Measurements from ENCODE around the gene CTSF.
A peak's percentile ranks its signal among the peaks of the same experiment; 100 is the strongest.
"Not testable (repeated sequence)": the region's sequence is repeated elsewhere in the genome, so short reads cannot be mapped to it uniquely, and the experiment has no call there.

CTSF gene

GRCh38 chr11:66546368-66546965 is 21.9 kb downstream of the CTSF start, which contains the start of gene ACTN3:
Gene ACTN3 (plus strand): TSS chr11:66546903. CDS start chr11:66546938, 35 bp downstream.
- Histone ChIP-seq H2AFZ (ENCODE audit: low read length, unreplicated experiment) (peak within 1 kb of the TSS; percentile 86), H3K4me3 (ENCODE audit: low read depth, low read length) (peak within 1 kb of the TSS; percentile 86), H3K27me3 (ENCODE audit: insufficient read depth, low read length) (peaks cover 28% of the 10 kb centered on the region), H3K36me3 (ENCODE audit: insufficient read depth, low read length) (no peaks in the 10 kb centered on the region), H3K27ac (ENCODE audit: low read depth, low read length) (no peak within 1 kb of the TSS), H3K79me2 (ENCODE audit: control insufficient read depth, insufficient read depth, low read length, unreplicated experiment) (no peaks in the 10 kb centered on the region), H3K4me1 (ENCODE audit: control insufficient read depth, insufficient read depth, low read length, unreplicated experiment) (peaks cover 7% of the 10 kb centered on the region)

GRCh38 chr11:66545701-66546367 is 22.6 kb downstream of the CTSF start, which contains the start of gene ZDHHC24:
Gene ZDHHC24 (minus strand): TSS chr11:66546048. CDS start chr11:66546003, 45 bp downstream.
- Histone ChIP-seq H3K27me3 (ENCODE audit: insufficient read depth, low read length) (peaks cover 28% of the 10 kb centered on the region), H3K27ac (ENCODE audit: low read depth, low read length) (no peak within 1 kb of the TSS), H3K4me1 (ENCODE audit: control insufficient read depth, insufficient read depth, low read length, unreplicated experiment) (peaks cover 7% of the 10 kb centered on the region)

DNA sequence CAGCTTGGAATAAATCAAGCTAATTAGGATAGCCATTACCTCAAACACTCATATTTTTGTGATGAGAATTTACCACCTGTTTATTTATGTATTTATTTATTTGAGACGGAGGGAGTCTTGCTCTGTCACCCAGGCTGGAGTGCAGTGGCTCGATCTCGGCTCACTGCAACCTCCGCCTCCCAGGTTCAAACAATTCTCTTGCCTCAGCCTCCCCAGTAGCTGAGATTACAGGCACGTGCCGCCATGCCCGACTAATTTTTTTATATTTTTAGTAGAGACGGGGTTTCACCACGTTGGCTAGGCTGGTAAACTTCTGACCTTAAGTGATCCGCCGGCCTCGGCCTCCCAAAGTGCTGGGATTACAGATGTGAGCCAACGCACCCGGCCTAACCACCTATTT is 23.5 kb downstream of the CTSF start:
- Histone ChIP-seq H3K27me3 (ENCODE audit: insufficient read depth, low read length) (peaks cover 28% of the 10 kb centered on the region), H3K4me3 (ENCODE audit: low read depth, low read length) (peak overlapping the region; percentile 86)
- not testable (repeated sequence) for H3K79me2 ChIP-seq (ENCODE audit: control insufficient read depth, insufficient read depth, low read length, unreplicated experiment); H3K27ac ChIP-seq (ENCODE audit: low read depth, low read length); H2AFZ ChIP-seq (ENCODE audit: low read length, unreplicated experiment); H3K36me3 ChIP-seq (ENCODE audit: insufficient read depth, low read length); H3K4me1 ChIP-seq (ENCODE audit: control insufficient read depth, insufficient read depth, low read length, unreplicated experiment)

More at GRCh38 chr11:66545701-66546367, 22.6 kb downstream of the CTSF start, which contains the start of gene ZDHHC24:
- Histone ChIP-seq H3K36me3 (ENCODE audit: insufficient read depth, low read length) (no peaks in the 10 kb centered on the region), H3K4me3 (ENCODE audit: low read depth, low read length) (peak within 1 kb of the TSS; percentile 86), H3K79me2 (ENCODE audit: control insufficient read depth, insufficient read depth, low read length, unreplicated experiment) (no peaks in the 10 kb centered on the region), H2AFZ (ENCODE audit: low read length, unreplicated experiment) (peak within 1 kb of the TSS; percentile 86)

GRCh38 chr11:66543263-66544107 is 24.9 kb downstream of the CTSF start:
- no peaks in the 10 kb centered on the region for H3K36me3 ChIP-seq (ENCODE audit: insufficient read depth, low read length)
- H3K4me1 ChIP-seq (ENCODE audit: control insufficient read depth, insufficient read depth, low read length, unreplicated experiment), result peaks cover 7% of the 10 kb centered on the region
- H3K27me3 ChIP-seq (ENCODE audit: insufficient read depth, low read length), result peaks cover 19% of the 10 kb centered on the region
- no peaks in the 10 kb centered on the region for H3K79me2 ChIP-seq (ENCODE audit: control insufficient read depth, insufficient read depth, low read length, unreplicated experiment)
- H3K27ac ChIP-seq (ENCODE audit: low read depth, low read length), result no peak overlapping the region
- H2AFZ ChIP-seq (ENCODE audit: low read length, unreplicated experiment), result no peak overlapping the region
- H3K4me3 ChIP-seq (ENCODE audit: low read depth, low read length), result no peak overlapping the region

GRCh38 chr11:66542362-66542761 is 26.0 kb downstream of the CTSF start:
- no peak overlapping the region for H3K4me3 ChIP-seq (ENCODE audit: low read depth, low read length)
- no peaks in the 10 kb centered on the region for H3K79me2 ChIP-seq (ENCODE audit: control insufficient read depth, insufficient read depth, low read length, unreplicated experiment)
- no peaks in the 10 kb centered on the region for H3K36me3 ChIP-seq (ENCODE audit: insufficient read depth, low read length)
- H3K27ac ChIP-seq (ENCODE audit: low read depth, low read length), result no peak overlapping the region
- no peak overlapping the region for H2AFZ ChIP-seq (ENCODE audit: low read length, unreplicated experiment)
- peaks cover 11% of the 10 kb centered on the region for H3K27me3 ChIP-seq (ENCODE audit: insufficient read depth, low read length)
- H3K4me1 ChIP-seq (ENCODE audit: control insufficient read depth, insufficient read depth, low read length, unreplicated experiment), result peaks cover 7% of the 10 kb centered on the region

GRCh38 chr11:66541892-66542291 is 26.5 kb downstream of the CTSF start:
- Histone ChIP-seq H3K27ac (ENCODE audit: low read depth, low read length) (no peak overlapping the region), H3K27me3 (ENCODE audit: insufficient read depth, low read length) (peaks cover 6% of the 10 kb centered on the region; the same call in 1 of the 2 replicates), H3K4me1 (ENCODE audit: control insufficient read depth, insufficient read depth, low read length, unreplicated experiment) (peaks cover 7% of the 10 kb centered on the region), H2AFZ (ENCODE audit: low read length, unreplicated experiment) (no peak overlapping the region), H3K79me2 (ENCODE audit: control insufficient read depth, insufficient read depth, low read length, unreplicated experiment) (no peaks in the 10 kb centered on the region), H3K36me3 (ENCODE audit: insufficient read depth, low read length) (no peaks in the 10 kb centered on the region), H3K4me3 (ENCODE audit: low read depth, low read length) (no peak overlapping the region)

DNA sequence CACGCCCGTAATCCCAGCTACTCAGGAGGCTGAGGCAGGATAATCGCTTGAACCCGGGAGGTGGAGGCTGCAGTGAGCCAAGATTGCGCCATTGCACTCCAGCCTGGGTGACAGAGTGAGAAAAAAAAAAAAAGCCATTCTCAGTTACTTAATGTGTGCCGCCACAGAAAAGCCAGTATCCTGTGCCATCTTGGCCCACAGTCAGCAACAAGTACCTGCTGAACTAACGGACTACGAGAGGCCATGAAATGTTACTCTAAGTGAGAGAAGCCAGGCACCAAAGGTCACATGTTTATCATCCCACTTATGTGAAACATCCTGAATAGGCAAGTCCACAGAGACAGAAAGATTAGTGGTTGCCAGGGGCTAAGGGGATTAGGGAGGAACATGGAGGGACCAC is 27.8 kb downstream of the CTSF start:
- not testable (repeated sequence) for H3K79me2 ChIP-seq (ENCODE audit: control insufficient read depth, insufficient read depth, low read length, unreplicated experiment); H3K4me1 ChIP-seq (ENCODE audit: control insufficient read depth, insufficient read depth, low read length, unreplicated experiment); H3K27ac ChIP-seq (ENCODE audit: low read depth, low read length); H3K4me3 ChIP-seq (ENCODE audit: low read depth, low read length); H3K27me3 ChIP-seq (ENCODE audit: insufficient read depth, low read length); H3K36me3 ChIP-seq (ENCODE audit: insufficient read depth, low read length); H2AFZ ChIP-seq (ENCODE audit: low read length, unreplicated experiment)

DNA sequence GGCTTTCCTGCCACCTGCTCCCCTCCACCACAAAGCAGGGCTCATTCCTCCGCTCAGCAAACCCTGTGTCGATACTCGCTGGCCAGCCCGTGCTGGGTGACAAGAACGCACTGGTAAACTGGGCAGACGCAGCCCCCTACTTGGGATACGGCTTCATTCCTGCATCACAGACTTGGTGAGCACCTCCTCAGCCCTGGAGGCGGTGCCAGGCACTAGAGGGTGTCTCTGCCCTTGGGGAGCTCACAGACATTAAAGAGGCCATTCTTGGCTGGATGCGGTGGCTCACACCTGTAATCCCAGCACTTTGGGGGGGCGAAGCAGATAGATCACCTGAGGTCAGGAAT is 28.6 kb downstream of the CTSF start:
- H3K4me1 ChIP-seq (ENCODE audit: control insufficient read depth, insufficient read depth, low read length, unreplicated experiment), result peaks cover 7% of the 10 kb centered on the region
- no peaks in the 10 kb centered on the region for H3K79me2 ChIP-seq (ENCODE audit: control insufficient read depth, insufficient read depth, low read length, unreplicated experiment)
- no peak overlapping the region for H3K27ac ChIP-seq (ENCODE audit: low read depth, low read length)
- no peaks in the 10 kb centered on the region for H3K36me3 ChIP-seq (ENCODE audit: insufficient read depth, low read length)
- H3K4me3 ChIP-seq (ENCODE audit: low read depth, low read length), result no peak overlapping the region
- no peaks in the 10 kb centered on the region for H3K27me3 ChIP-seq (ENCODE audit: insufficient read depth, low read length)
- H2AFZ ChIP-seq (ENCODE audit: low read length, unreplicated experiment), result no peak overlapping the region

GRCh38 chr11:66539170-66539869 is 29.1 kb downstream of the CTSF start:
- H2AFZ ChIP-seq (ENCODE audit: low read length, unreplicated experiment), result no peak overlapping the region
- H3K4me3 ChIP-seq (ENCODE audit: low read depth, low read length), result no peak overlapping the region
- no peaks in the 10 kb centered on the region for H3K79me2 ChIP-seq (ENCODE audit: control insufficient read depth, insufficient read depth, low read length, unreplicated experiment)
- H3K4me1 ChIP-seq (ENCODE audit: control insufficient read depth, insufficient read depth, low read length, unreplicated experiment), result peaks cover 7% of the 10 kb centered on the region
- no peaks in the 10 kb centered on the region for H3K36me3 ChIP-seq (ENCODE audit: insufficient read depth, low read length)
- no peak overlapping the region for H3K27ac ChIP-seq (ENCODE audit: low read depth, low read length)
- no peaks in the 10 kb centered on the region for H3K27me3 ChIP-seq (ENCODE audit: insufficient read depth, low read length)

DNA sequence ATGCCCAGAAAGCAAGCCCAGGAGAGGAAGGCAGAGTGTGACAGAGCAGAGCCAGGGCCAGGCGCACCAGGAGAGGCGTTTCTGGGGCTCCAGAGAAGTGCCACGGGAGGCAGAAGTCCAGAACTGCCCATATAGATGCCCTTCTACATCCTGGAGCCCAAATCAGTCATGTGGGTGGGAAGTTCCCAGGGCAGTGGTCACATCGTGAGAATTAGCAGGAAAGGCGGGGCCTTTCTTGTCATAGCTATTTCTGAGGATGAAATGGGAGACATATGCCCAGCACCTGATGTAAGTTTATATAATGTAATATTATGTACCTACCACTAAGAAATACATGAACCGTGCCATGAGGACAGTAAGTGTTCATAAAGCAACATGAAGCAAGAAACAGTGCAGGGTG is 35.6 kb downstream of the CTSF start:
- H3K27me3 ChIP-seq (ENCODE audit: insufficient read depth, low read length), result no peaks in the 10 kb centered on the region
- no peaks in the 10 kb centered on the region for H3K36me3 ChIP-seq (ENCODE audit: insufficient read depth, low read length)
- no peak overlapping the region for H3K4me3 ChIP-seq (ENCODE audit: low read depth, low read length)
- H3K79me2 ChIP-seq (ENCODE audit: control insufficient read depth, insufficient read depth, low read length, unreplicated experiment), result no peaks in the 10 kb centered on the region
- no peak overlapping the region for H2AFZ ChIP-seq (ENCODE audit: low read length, unreplicated experiment)
- H3K27ac ChIP-seq (ENCODE audit: low read depth, low read length), result no peak overlapping the region
- H3K4me1 ChIP-seq (ENCODE audit: control insufficient read depth, insufficient read depth, low read length, unreplicated experiment), result no peaks in the 10 kb centered on the region
